CD4-positive, alpha-beta T cell treated with Interleukin-17A for 1 hour (primary cell): ENCODE measurements around the gene CCDC102B.
"Not testable (repeated sequence)": the region's sequence is repeated elsewhere in the genome, so short reads cannot be mapped to it uniquely, and the experiment has no call there.

Source experiments
- DNase-seq: peaks from one replicate; pipeline ENCODE4 v3.0.0-alpha.2; 2020

CCDC102B gene

GRCh38 chr18:68915061-68915460 is 117.2 kb downstream of the CCDC102B start:
- no peak for DNase-seq

- DNase-seq: no peak
Measured at GRCh38 chr18:68916734-68917133, 118.9 kb downstream of the CCDC102B start.

- DNase-seq: no peak
Measured at GRCh38 chr18:68918216-68918615, 120.3 kb downstream of the CCDC102B start.

- no peak for DNase-seq
Measured at GRCh38 chr18:68919900-68920299, 122.0 kb downstream of the CCDC102B start.

GRCh38 chr18:68922392-68922791 is 124.5 kb downstream of the CCDC102B start:
- no peak for DNase-seq

GRCh38 chr18:68925268-68925667 is 127.4 kb downstream of the CCDC102B start:
- DNase-seq: no peak

GRCh38 chr18:68928762-68929675 is 131.1 kb downstream of the CCDC102B start:
- no peak for DNase-seq

GRCh38 chr18:68935686-68936085 is 137.8 kb downstream of the CCDC102B start:
- DNase-seq: no peak

- no peak for DNase-seq
Measured at GRCh38 chr18:68937029-68937599, 139.2 kb downstream of the CCDC102B start.

GRCh38 chr18:68940039-68940438 is 142.2 kb downstream of the CCDC102B start:
- DNase-seq: no peak

- DNase-seq: no peak
Measured at GRCh38 chr18:68940754-68941153, 142.9 kb downstream of the CCDC102B start.

- DNase-seq: no peak
Measured at GRCh38 chr18:68942230-68942629, 144.3 kb downstream of the CCDC102B start.

- not testable (repeated sequence) for DNase-seq
Measured at GRCh38 chr18:68943861-68944260, 146.0 kb downstream of the CCDC102B start.

GRCh38 chr18:68944330-68944729 is 146.4 kb downstream of the CCDC102B start:
- DNase-seq: no peak

GRCh38 chr18:68944826-68945225 is 146.9 kb downstream of the CCDC102B start:
- no peak for DNase-seq

GRCh38 chr18:68948622-68949021 is 150.7 kb downstream of the CCDC102B start:
- no peak for DNase-seq

GRCh38 chr18:68954738-68955137 is 156.9 kb downstream of the CCDC102B start:
- no peak for DNase-seq

- no peak for DNase-seq
Measured at GRCh38 chr18:68956650-68957049, 158.8 kb downstream of the CCDC102B start.

- DNase-seq: no peak
Measured at GRCh38 chr18:68960355-68960754, 162.5 kb downstream of the CCDC102B start.

- DNase-seq: no peak
Measured at GRCh38 chr18:68962623-68963022, 164.7 kb downstream of the CCDC102B start.

- no peak for DNase-seq
Measured at GRCh38 chr18:68965817-68966216, 167.9 kb downstream of the CCDC102B start.

- no peak for DNase-seq
Measured at GRCh38 chr18:68969027-68969426, 171.1 kb downstream of the CCDC102B start.

GRCh38 chr18:68972176-68972575 is 174.3 kb downstream of the CCDC102B start:
- DNase-seq: no peak

GRCh38 chr18:68979737-68980136 is 181.9 kb downstream of the CCDC102B start:
- DNase-seq: no peak
